ENCODE data around the gene OR7A10. TPM values are rescaled to one million over a fixed set of nuclear protein-coding genes. Genes with fewer than 3 reads are reported as not detected.

The OR7A10 gene
- total RNA-seq, 1 experiment from 2014 or later, result not detected

Small RNAs within 50 kb of the gene (small RNA-seq; reads per million reads assigned to genes)
- gene AC005255.1 (not detected), gene OR7A18P (not detected)

Other genes starting within 250 kb of the OR7A10 start
- gene ADGRE3, start 174.1 kb downstream of the OR7A10 start, total RNA-seq (2014; rRNA removed; shearing (Covaris generic); ENCODE audit: low replicate concordance), result 0.30 TPM in 1 of 2 replicates, not detected in the other
- 22.2 and 27.9 TPM in 2 replicates for gene ZNF333, start 158.9 kb downstream of the OR7A10 start, total RNA-seq (2014; rRNA removed; shearing (Covaris generic); ENCODE audit: low replicate concordance)
- not detected in 2 replicates for gene ADGRE2, start 70.4 kb downstream of the OR7A10 start, total RNA-seq (2014; rRNA removed; shearing (Covaris generic); ENCODE audit: low replicate concordance)
- gene OR7A5, start 13.7 kb downstream of the OR7A10 start, total RNA-seq (2014; rRNA removed; shearing (Covaris generic); ENCODE audit: low replicate concordance), result 0.15 TPM in 1 of 2 replicates, not detected in the other
- not detected in 2 replicates for gene OR7C1, start 13.7 kb downstream of the OR7A10 start, total RNA-seq (2014; rRNA removed; shearing (Covaris generic); ENCODE audit: low replicate concordance)
- gene OR7A17, start 37.2 kb upstream of the OR7A10 start, total RNA-seq (2014; rRNA removed; shearing (Covaris generic); ENCODE audit: low replicate concordance), result not detected in 2 replicates
- gene OR7C2, start 92.6 kb upstream of the OR7A10 start, total RNA-seq (2014; rRNA removed; shearing (Covaris generic); ENCODE audit: low replicate concordance), result not detected in 2 replicates
- gene SLC1A6, start 130.9 kb upstream of the OR7A10 start, total RNA-seq (2014; rRNA removed; shearing (Covaris generic); ENCODE audit: low replicate concordance), result not detected in 2 replicates
- gene CASP14, start 200.6 kb upstream of the OR7A10 start, total RNA-seq (2014; rRNA removed; shearing (Covaris generic); ENCODE audit: low replicate concordance), result not detected in 2 replicates
- gene OR1I1, start 233.3 kb upstream of the OR7A10 start, total RNA-seq (2014; rRNA removed; shearing (Covaris generic); ENCODE audit: low replicate concordance), result not detected in 2 replicates

All from Karpas-422 (cell line).